Fibroblast of lung (primary cell): Measurements from ENCODE around the gene BLOC1S1.

ENCODE experiments used
- EZH2 ChIP-seq: IDR thresholded peaks from 2 replicates; pipeline ENCODE4 v1.5.1; 2012; ENCODE audit warnings: low read length, control low read depth, mild to moderate bottlenecking; ENCODE audit errors: missing control alignments
- TF ChIP-seq, protein P1 (sequence below), 2 donors: IDR thresholded peaks in 1 of 2; conservative IDR thresholded peaks in 1 of 2; 1 replicate in 1 of 2; 2 replicates in 1 of 2; pipeline ENCODE4 v1.5.1; 2011 to 2012; ENCODE audit warnings: low read length in 2 of 2, control low read depth in 1 of 2, inconsistent platforms in 1 of 2, low read depth in 1 of 2, mild to moderate bottlenecking in 1 of 2

DNA sequence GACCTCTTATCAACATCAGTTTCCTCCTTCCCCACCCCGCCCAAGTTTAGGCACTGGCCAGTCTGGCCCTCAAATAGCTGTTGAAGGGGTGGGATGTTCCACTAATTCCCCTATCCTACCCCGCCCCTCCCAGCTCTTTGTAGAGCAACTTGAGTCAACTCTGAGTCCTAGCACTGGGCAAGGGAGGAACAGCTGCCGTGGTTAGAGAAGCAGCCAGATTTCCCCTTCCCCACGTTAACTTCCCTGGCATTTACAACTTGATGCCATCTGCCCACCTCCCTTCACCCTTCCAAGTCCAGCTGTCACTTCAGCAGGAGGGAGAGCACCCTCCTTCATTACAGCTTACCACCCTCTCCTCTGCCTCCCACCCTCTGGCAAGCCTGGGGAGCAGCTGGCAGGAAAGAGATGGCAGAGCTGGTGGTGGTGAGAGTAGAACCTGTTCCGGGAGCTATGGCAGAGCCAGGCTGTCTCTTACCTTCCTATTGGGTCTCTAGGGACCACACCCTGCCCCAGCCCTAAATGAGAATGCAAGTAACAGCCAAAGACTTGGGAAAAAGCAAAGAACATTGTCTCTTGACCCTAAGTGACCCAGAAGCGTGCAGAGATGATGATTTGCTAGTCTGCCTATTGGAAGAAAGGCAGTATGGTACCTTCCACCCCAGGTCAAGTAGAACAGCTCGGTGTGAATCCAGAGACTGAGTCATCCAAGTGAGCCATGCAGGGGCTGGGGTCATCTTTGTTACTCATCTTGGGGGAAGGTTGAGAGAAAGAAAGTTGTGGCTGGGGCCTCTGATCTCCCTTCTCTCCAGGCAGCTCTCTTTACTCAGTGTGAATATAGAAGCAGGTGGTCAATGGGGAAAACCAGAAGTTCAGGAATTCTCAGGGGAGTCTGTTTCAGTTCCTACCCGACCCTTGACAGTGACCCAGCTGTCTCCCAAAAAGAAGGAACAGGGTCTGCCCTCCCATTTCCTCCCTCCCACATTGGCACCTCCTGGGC is 1.5 kb downstream of the BLOC1S1 start:
- TF ChIP-seq, protein P1, sequence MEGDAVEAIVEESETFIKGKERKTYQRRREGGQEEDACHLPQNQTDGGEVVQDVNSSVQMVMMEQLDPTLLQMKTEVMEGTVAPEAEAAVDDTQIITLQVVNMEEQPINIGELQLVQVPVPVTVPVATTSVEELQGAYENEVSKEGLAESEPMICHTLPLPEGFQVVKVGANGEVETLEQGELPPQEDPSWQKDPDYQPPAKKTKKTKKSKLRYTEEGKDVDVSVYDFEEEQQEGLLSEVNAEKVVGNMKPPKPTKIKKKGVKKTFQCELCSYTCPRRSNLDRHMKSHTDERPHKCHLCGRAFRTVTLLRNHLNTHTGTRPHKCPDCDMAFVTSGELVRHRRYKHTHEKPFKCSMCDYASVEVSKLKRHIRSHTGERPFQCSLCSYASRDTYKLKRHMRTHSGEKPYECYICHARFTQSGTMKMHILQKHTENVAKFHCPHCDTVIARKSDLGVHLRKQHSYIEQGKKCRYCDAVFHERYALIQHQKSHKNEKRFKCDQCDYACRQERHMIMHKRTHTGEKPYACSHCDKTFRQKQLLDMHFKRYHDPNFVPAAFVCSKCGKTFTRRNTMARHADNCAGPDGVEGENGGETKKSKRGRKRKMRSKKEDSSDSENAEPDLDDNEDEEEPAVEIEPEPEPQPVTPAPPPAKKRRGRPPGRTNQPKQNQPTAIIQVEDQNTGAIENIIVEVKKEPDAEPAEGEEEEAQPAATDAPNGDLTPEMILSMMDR (conservative IDR thresholded peaks at IDR 0.05 in 1 of 2, IDR thresholded peaks at IDR 0.05 in 1 of 2; ENCODE audit: low read depth in 1 of 2, low read length in 2 of 2): no peak
- no peak for TF ChIP-seq EZH2
